Endothelial cell (in vitro differentiated cells): ENCODE results near the gene CHST3. TPM values are rescaled to one million over a fixed set of nuclear protein-coding genes. Genes with fewer than 3 reads are reported as not detected.
"Not testable (repeated sequence)": the region's sequence is repeated elsewhere in the genome, so short reads cannot be mapped to it uniquely, and the experiment has no call there.

ENCODE experiments used
- DNase-seq: peaks from one replicate; pipeline ENCODE4 v3.0.0; 2021; ENCODE audit warnings: low spot score
- H3K27ac Mint-ChIP-seq: one replicate; pipeline ENCODE4 v1.8.0; 2021; ENCODE audit warnings: mixed read lengths, inconsistent platforms; ENCODE audit not compliant: unreplicated experiment
- H3K27me3 Mint-ChIP-seq: one replicate; pipeline ENCODE4 v1.8.0; 2021; ENCODE audit warnings: mild to moderate bottlenecking, moderate library complexity, mixed read lengths, inconsistent platforms; ENCODE audit not compliant: unreplicated experiment
- H3K36me3 Mint-ChIP-seq: one replicate; pipeline ENCODE4 v1.8.0; 2021; ENCODE audit warnings: mild to moderate bottlenecking, low read depth, mixed read lengths, inconsistent platforms; ENCODE audit not compliant: unreplicated experiment
- H3K4me1 Mint-ChIP-seq: one replicate; pipeline ENCODE4 v1.8.0; 2021; ENCODE audit warnings: mild to moderate bottlenecking, mixed read lengths, inconsistent platforms; ENCODE audit not compliant: unreplicated experiment
- H3K4me3 Mint-ChIP-seq: one replicate; pipeline ENCODE4 v1.8.0; 2021; ENCODE audit warnings: mild to moderate bottlenecking, mixed read lengths, inconsistent platforms; ENCODE audit not compliant: unreplicated experiment
- H3K9me3 Mint-ChIP-seq: one replicate; pipeline ENCODE4 v1.8.0; 2021; ENCODE audit warnings: mixed read lengths, inconsistent platforms; ENCODE audit not compliant: unreplicated experiment
- total RNA-seq: library from RNA; stranded (reverse); fragmentation: NEBNext Ultra II Directional; extraction: Animal tissue kit (Norgen Biotek cat#: 25700); gene quantifications from one replicate; pipeline ENCODE4 v1.2.1, GENCODE V29; 2021; ENCODE audit not compliant: unreplicated experiment
- TF ChIP-seq, protein P1 (sequence below): fragments of 200-600 bp; sonication (generic); IDR thresholded peaks from one replicate; pipeline ENCODE4 v1.5.0; 2021; ENCODE audit warnings: antibody characterized with exemption; ENCODE audit not compliant: unreplicated experiment

The CHST3 gene
- total RNA-seq, 1 donor from 2014 or later: 3.8 TPM

DNA sequence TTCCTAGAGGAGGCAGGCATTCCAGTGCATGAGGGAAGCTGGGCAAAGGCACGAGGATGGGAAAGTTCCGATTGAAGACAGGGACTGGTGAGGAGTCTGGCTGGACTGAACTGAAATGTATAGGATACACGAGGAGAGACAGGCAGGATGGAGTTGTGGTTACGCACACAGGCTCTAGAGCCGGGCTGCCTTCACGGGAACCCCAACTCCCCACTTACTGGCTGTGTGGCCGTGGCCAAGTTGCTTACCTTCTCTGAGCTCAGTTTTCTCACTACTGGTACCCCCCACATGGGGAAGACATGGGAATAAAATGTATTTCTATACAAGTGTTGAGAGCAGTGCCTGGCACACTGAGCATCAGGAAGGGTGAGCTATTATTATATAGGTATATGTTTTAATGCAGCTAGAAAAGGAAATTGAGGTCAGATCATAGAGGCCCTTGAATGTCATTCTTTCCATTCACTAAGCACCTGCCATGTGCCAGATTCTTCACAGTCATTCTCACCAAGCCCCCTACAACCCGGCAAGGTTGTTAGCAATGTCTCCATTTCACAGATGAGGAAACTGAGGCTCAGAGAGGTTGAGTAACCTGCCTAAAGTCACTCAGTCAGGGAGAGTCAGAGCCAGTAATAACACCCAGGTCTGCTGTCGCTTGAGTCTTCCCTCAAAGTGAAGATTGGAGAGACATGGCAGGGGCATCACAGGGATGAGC, 9.7 kb downstream of the CHST3 start:
- no peak overlapping the region for H3K4me3 Mint-ChIP-seq
- H3K4me1 Mint-ChIP-seq: peaks cover 4% of the 10 kb centered on the region
- no peaks in the 10 kb centered on the region for H3K36me3 Mint-ChIP-seq
- H3K9me3 Mint-ChIP-seq: no peaks in the 10 kb centered on the region
- H3K27me3 Mint-ChIP-seq: no peaks in the 10 kb centered on the region
- DNase-seq: no peak
- TF ChIP-seq, protein P1, sequence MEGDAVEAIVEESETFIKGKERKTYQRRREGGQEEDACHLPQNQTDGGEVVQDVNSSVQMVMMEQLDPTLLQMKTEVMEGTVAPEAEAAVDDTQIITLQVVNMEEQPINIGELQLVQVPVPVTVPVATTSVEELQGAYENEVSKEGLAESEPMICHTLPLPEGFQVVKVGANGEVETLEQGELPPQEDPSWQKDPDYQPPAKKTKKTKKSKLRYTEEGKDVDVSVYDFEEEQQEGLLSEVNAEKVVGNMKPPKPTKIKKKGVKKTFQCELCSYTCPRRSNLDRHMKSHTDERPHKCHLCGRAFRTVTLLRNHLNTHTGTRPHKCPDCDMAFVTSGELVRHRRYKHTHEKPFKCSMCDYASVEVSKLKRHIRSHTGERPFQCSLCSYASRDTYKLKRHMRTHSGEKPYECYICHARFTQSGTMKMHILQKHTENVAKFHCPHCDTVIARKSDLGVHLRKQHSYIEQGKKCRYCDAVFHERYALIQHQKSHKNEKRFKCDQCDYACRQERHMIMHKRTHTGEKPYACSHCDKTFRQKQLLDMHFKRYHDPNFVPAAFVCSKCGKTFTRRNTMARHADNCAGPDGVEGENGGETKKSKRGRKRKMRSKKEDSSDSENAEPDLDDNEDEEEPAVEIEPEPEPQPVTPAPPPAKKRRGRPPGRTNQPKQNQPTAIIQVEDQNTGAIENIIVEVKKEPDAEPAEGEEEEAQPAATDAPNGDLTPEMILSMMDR: no peak
- no peak overlapping the region for H3K27ac Mint-ChIP-seq

GRCh38 chr10:71974489-71975021, 10.4 kb downstream of the CHST3 start:
- no peaks in the 10 kb centered on the region for H3K9me3 Mint-ChIP-seq
- H3K36me3 Mint-ChIP-seq: no peaks in the 10 kb centered on the region
- H3K27me3 Mint-ChIP-seq: no peaks in the 10 kb centered on the region
- peaks cover 11% of the 10 kb centered on the region for H3K4me1 Mint-ChIP-seq
- TF ChIP-seq, protein P1: no peak
- H3K4me3 Mint-ChIP-seq: no peak overlapping the region
- H3K27ac Mint-ChIP-seq: no peak overlapping the region
- no peak for DNase-seq

DNA sequence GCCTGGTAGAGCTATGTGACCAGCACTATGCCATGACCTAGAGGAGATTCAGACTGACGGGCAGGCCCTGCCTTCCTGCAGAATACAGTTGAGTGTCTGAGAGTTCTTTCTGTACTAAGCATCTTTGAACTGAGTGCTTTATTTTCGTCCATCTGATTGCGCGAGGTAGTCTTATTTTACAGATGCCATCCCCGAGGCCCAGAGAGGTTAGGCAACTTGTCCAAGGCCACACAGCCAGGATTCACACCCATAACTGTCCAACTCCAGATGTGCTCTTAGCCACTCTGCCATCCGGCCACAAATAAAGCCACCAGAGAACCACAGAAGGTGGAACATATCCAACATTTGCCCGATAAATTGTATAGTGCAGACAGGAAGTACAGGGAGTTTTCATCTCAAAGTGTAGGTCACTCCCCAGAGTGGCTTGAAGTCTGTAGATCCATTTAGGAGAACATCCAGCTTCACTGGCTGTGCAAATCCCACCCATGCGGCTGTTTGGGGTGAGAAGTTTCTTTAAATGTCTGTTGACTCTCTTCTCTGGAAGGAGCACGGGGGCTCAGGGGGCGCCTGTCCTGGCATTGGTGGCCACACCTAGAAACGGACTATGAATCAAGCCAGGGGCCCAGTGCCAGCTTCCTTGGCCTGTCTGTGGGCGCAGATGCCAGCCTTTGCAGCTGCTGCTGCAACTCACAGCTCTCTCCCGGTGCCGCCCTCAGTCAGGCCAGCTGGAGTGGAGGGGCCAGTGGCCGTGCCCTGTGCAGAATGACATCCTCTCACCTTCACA, 11.1 kb downstream of the CHST3 start:
- H3K36me3 Mint-ChIP-seq: no peaks in the 10 kb centered on the region
- no peak for DNase-seq
- TF ChIP-seq, protein P1: no peak
- peaks cover 11% of the 10 kb centered on the region for H3K4me1 Mint-ChIP-seq
- H3K27ac Mint-ChIP-seq: no peak overlapping the region
- no peaks in the 10 kb centered on the region for H3K27me3 Mint-ChIP-seq
- H3K4me3 Mint-ChIP-seq: no peak overlapping the region
- no peaks in the 10 kb centered on the region for H3K9me3 Mint-ChIP-seq

DNA sequence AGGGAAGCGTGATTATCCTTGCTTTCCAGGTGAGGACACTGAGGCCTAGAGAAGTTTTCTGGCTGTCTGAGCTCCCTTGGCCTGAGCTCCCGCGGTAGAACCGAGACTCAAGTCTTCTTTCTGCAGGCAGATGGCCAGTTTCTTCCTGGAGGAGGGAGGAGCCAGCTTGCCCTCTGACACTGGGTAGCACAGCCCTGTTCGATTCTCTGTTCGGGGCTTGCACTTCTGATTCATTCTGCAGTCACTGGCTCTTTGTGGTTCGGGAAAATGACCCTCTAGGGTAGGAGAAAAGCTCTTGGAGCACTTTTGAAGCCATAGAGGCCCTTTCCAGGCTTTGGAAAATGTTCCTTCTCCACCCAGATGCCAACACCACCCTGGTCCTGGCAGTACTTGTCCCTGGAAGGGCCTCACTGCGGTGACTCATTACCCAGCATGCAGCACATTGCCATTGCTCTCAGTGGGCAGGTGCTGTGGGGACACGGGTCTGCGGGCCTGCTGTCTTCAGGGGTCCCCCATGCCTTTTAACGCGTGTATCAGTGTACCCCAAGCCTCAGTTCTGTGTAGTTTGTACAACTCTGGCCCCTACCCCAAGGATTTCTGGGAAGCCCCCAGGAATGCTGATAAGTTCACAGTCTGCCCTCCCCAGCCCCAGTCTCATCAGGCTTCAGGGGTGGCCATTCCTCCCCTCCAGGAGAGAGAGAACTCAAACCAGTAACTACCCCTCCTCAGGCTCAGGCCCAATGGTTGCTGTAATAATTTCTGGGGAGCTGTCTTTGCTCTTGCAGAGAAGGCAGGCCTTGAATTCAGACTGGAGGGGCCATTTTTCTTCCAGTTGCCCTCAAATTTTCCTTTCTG, 11.9 kb downstream of the CHST3 start:
- no peaks in the 10 kb centered on the region for H3K36me3 Mint-ChIP-seq
- H3K4me3 Mint-ChIP-seq: no peak overlapping the region
- no peaks in the 10 kb centered on the region for H3K27me3 Mint-ChIP-seq
- TF ChIP-seq, protein P1: no peak
- peaks cover 11% of the 10 kb centered on the region for H3K4me1 Mint-ChIP-seq
- no peak for DNase-seq
- H3K9me3 Mint-ChIP-seq: no peaks in the 10 kb centered on the region
- no peak overlapping the region for H3K27ac Mint-ChIP-seq

DNA sequence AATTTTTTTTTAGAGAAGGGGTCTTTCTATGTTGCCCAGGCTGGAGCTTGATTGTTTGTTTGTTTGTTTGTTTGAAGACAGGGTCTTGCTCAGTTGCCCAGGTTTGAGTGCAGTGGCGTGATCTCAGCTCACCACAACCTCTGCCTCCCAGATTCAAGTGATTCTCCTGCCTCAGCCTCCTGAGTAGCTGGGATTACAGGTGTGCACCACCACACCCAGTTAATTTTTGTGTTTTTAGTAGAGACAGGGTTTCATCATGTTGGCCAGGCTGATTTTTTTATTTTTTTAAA, 13.4 kb downstream of the CHST3 start:
- H3K27ac Mint-ChIP-seq, H3K36me3 Mint-ChIP-seq, H3K27me3 Mint-ChIP-seq, H3K4me3 Mint-ChIP-seq, DNase-seq, H3K9me3 Mint-ChIP-seq: not testable (repeated sequence)
- H3K4me1 Mint-ChIP-seq: peaks cover 11% of the 10 kb centered on the region
